Measurements from ENCODE around the gene KNL1. TPM values are rescaled to one million over a fixed set of nuclear protein-coding genes. Genes with fewer than 3 reads are reported as not detected.

KNL1 gene
- total RNA-seq, 3 donors from 2014 or later = 1.6 to 9.7 (median 3.1) TPM

DNA sequence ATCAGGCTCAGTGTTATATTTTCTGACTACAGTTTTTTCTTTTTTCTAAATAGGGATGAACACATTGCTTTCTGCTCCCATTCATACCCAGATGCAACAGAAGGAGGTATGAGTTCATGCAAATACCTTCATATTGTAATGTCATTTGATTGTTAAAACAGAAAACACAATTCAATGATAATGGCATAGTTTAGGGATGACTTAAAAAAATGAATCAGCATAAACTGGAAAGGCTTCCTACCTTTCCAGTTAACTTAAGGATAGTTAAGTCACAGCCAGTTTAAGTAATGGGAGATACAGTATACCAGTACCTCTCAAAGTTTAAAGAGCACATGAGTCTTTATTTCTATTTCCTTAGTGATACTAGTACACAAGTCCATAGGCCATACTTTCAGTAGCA is 24.9 kb downstream of the KNL1 start:
- peaks cover 5% of the 10 kb centered on the region for H3K4me1 ChIP-seq (ENCODE audit: low read depth)
- no peak overlapping the region for H3K4me3 ChIP-seq
- intact Hi-C loops (cut with DNase I, micrococcal nuclease) = no loop called here

DNA sequence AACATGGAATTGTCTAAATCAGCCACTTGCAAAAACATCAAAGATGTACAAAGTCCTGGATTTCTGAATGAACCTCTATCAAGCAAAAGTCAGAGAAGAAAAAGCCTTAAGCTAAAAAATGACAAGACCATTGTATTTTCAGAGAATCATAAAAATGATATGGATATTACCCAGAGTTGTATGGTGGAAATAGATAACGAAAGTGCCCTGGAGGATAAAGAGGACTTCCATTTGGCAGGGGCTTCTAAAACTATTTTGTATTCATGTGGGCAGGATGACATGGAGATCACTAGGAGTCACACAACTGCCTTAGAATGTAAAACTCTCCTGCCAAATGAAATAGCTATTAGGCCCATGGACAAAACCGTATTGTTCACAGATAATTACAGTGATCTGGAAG is 29.3 kb downstream of the KNL1 start:
- intact Hi-C loops (cut with DNase I, micrococcal nuclease) = no loop called here

More for the DNA sequence above, 24.9 kb downstream of the KNL1 start:
- Histone ChIP-seq H3K9me3 (no peaks in the 10 kb centered on the region), H3K36me3 (ENCODE audit: low read depth) (no peaks in the 10 kb centered on the region)
- TF ChIP-seq, protein P1, sequence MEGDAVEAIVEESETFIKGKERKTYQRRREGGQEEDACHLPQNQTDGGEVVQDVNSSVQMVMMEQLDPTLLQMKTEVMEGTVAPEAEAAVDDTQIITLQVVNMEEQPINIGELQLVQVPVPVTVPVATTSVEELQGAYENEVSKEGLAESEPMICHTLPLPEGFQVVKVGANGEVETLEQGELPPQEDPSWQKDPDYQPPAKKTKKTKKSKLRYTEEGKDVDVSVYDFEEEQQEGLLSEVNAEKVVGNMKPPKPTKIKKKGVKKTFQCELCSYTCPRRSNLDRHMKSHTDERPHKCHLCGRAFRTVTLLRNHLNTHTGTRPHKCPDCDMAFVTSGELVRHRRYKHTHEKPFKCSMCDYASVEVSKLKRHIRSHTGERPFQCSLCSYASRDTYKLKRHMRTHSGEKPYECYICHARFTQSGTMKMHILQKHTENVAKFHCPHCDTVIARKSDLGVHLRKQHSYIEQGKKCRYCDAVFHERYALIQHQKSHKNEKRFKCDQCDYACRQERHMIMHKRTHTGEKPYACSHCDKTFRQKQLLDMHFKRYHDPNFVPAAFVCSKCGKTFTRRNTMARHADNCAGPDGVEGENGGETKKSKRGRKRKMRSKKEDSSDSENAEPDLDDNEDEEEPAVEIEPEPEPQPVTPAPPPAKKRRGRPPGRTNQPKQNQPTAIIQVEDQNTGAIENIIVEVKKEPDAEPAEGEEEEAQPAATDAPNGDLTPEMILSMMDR (IDR thresholded peaks at IDR 0.05) = no peak
- ATAC-seq (no peak), DNase-seq (no peak)

DNA sequence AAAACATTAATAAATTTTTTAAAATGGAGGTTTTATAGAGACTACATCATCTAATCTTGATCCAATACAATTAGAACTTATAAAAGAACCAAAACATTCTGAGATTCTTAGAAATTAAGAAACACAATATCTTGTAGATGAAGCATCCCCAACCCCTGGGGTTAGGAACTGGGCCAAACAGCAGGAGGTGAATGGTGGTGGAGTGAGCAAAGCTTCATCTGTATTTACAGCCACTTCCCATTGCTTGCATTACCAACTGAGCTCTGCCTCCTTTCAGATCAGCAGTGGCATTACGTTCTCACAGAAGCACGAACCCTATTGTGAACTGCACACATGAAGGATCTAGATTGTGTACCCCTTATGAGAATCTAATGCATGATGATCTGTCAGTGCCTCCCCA is 36.3 kb downstream of the KNL1 start:
- intact Hi-C loops (cut with DNase I, micrococcal nuclease) = no loop called here
- H3K9me3 ChIP-seq = no peaks in the 10 kb centered on the region
- no peak for ATAC-seq
- TF ChIP-seq, protein P1 (IDR thresholded peaks at IDR 0.05) = no peak
- no peak overlapping the region for H3K4me3 ChIP-seq
- no peaks in the 10 kb centered on the region for H3K4me1 ChIP-seq (ENCODE audit: low read depth)
- H3K36me3 ChIP-seq (ENCODE audit: low read depth) = no peaks in the 10 kb centered on the region
- DNase-seq = no peak

More for the DNA sequence above, 29.3 kb downstream of the KNL1 start:
- TF ChIP-seq, protein P1 (IDR thresholded peaks at IDR 0.05) = no peak
- Histone ChIP-seq H3K36me3 (ENCODE audit: low read depth) (no peaks in the 10 kb centered on the region), H3K4me1 (ENCODE audit: low read depth) (no peaks in the 10 kb centered on the region), H3K4me3 (no peak overlapping the region), H3K9me3 (no peaks in the 10 kb centered on the region)
- ATAC-seq (no peak), DNase-seq (no peak)

DNA sequence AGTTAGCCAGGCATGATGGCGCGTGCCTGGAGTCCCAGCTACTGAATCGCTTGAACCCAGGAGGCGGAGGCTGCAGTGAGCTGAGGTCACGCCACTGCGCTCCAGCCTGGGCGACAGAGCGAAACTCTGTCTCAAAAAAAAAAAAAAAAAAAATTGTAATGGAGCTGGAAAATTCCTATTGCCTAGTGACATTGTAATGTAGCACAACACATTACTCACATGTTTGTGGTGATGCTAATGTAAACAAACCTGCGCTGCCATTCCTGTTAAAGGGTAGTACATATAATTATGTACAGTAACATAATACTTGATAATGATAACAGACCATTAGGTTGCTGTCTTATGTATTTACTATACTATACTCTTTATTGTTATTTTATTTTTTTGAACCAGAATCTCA is 39.1 kb downstream of the KNL1 start:
- H3K4me1 ChIP-seq (ENCODE audit: low read depth) = no peaks in the 10 kb centered on the region
- no peak for DNase-seq
- no peaks in the 10 kb centered on the region for H3K36me3 ChIP-seq (ENCODE audit: low read depth)
- no peak for ATAC-seq
- intact Hi-C loops (cut with DNase I, micrococcal nuclease) = no loop called here
- no peak overlapping the region for H3K4me3 ChIP-seq
- H3K9me3 ChIP-seq = no peaks in the 10 kb centered on the region
- TF ChIP-seq, protein P1 (IDR thresholded peaks at IDR 0.05) = no peak

DNA sequence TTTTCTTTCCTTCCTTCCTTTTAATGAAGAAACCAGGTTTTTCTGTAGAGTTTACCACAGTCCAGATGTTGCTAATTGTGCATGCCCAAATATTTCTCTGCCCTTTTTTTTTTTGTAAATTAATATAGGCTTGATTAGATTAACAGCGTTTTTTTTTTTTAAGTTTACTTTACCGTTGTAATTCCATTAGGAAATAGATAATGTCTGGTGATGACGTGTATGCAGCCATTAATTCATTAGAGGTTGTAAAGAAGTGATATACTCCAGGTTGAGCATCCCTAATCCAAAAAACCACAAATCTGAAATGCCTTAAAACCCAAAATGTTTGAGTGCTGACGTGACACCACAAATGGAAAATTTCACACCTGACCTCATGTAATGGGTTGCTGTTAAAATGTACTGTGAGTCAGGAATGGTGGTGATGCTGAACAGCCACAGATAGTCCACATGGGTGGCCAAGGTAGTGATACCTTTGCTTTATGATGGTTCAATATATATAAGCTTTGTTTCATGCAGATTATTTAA is 43.2 kb downstream of the KNL1 start:
- DNase-seq = no peak
- intact Hi-C loops (cut with DNase I, micrococcal nuclease) = no loop called here

More for the DNA sequence above, 43.2 kb downstream of the KNL1 start:
- no peaks in the 10 kb centered on the region for H3K9me3 ChIP-seq
- ATAC-seq = no peak
- H3K4me1 ChIP-seq (ENCODE audit: low read depth) = no peaks in the 10 kb centered on the region
- no peaks in the 10 kb centered on the region for H3K36me3 ChIP-seq (ENCODE audit: low read depth)
- H3K4me3 ChIP-seq = no peak overlapping the region
- TF ChIP-seq, protein P1 (IDR thresholded peaks at IDR 0.05) = no peak
